Measurements from ENCODE around the gene GNA12.

DNA sequence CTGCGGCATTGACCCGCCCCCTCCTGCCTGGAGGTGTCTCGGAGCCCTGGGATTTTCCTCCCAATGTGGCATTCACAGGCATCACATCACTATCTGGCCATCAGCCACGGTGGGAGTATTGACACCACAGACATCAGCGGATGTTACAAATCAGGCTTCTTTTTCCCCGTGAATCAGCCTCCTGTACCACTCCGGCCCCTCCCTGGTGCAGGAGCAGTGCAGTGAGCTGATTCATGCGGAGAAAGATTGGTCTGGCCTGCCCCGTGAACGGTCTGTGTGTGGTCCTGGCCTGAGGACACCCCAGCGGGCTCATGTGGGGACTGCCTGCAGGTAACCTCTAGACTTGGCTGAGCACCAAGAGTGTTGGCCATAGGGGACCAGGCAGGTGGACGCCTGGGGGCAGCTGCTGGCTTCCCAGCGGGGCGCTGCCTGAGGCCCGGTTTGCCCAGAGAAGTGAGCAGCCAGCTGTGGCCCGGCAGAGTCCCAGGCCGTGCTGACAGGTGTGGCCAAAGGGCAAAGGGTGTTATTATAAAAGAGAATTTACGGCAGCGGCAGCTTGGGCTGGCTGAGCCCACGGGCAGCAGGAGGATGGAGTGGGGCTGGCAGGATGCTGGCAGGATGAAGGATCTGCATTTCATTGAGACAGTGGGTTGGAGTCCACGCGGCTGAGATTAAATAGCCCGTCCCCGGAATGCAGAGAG lies 32.1 kb upstream of the GNA12 start:
- no peak for TF ChIP-seq EZH2 (IDR thresholded peaks at IDR 0.05; ENCODE audit: low read length)
- TF ChIP-seq, protein P1, sequence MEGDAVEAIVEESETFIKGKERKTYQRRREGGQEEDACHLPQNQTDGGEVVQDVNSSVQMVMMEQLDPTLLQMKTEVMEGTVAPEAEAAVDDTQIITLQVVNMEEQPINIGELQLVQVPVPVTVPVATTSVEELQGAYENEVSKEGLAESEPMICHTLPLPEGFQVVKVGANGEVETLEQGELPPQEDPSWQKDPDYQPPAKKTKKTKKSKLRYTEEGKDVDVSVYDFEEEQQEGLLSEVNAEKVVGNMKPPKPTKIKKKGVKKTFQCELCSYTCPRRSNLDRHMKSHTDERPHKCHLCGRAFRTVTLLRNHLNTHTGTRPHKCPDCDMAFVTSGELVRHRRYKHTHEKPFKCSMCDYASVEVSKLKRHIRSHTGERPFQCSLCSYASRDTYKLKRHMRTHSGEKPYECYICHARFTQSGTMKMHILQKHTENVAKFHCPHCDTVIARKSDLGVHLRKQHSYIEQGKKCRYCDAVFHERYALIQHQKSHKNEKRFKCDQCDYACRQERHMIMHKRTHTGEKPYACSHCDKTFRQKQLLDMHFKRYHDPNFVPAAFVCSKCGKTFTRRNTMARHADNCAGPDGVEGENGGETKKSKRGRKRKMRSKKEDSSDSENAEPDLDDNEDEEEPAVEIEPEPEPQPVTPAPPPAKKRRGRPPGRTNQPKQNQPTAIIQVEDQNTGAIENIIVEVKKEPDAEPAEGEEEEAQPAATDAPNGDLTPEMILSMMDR (optimal IDR thresholded peaks at IDR 0.05 in 1 of 3, IDR thresholded peaks at IDR 0.05 in 1 of 3, conservative IDR thresholded peaks at IDR 0.05 in 1 of 3; ENCODE audit: extremely low read depth in 1 of 3, insufficient read depth in 2 of 3, low read length in 3 of 3): no peak

Data from keratinocyte (primary cell).